Suprapubic skin (tissue), 4 donors: ENCODE data around the gene TEX51.

Source experiments
- POLR2A ChIP-seq, 2 donors: fragments of 450-650 bp; IDR thresholded peaks; one replicate each; pipeline ENCODE4 v1.6.1; 2017; ENCODE audit warnings: antibody characterized with exemption in 2 of 2, mild to moderate bottlenecking in 2 of 2, moderate library complexity in 2 of 2
- POLR2AphosphoS5 ChIP-seq, 3 donors: sonication (generic); formaldehyde crosslinking; IDR thresholded peaks; one replicate each; pipeline ENCODE4 v1.6.1; 2017; ENCODE audit warnings: antibody characterized with exemption in 3 of 3
- TF ChIP-seq, protein P1 (sequence below), 2 donors: fragments of 200-600 bp in 1 of 2; fragments of 450-650 bp in 1 of 2; sonication (generic) in 1 of 2; IDR thresholded peaks; one replicate each; pipeline ENCODE4 v1.5.1; 2016 to 2019; ENCODE audit warnings: antibody characterized with exemption in 2 of 2, mild to moderate bottlenecking in 1 of 2, moderate library complexity in 1 of 2

- TF ChIP-seq, protein P1, sequence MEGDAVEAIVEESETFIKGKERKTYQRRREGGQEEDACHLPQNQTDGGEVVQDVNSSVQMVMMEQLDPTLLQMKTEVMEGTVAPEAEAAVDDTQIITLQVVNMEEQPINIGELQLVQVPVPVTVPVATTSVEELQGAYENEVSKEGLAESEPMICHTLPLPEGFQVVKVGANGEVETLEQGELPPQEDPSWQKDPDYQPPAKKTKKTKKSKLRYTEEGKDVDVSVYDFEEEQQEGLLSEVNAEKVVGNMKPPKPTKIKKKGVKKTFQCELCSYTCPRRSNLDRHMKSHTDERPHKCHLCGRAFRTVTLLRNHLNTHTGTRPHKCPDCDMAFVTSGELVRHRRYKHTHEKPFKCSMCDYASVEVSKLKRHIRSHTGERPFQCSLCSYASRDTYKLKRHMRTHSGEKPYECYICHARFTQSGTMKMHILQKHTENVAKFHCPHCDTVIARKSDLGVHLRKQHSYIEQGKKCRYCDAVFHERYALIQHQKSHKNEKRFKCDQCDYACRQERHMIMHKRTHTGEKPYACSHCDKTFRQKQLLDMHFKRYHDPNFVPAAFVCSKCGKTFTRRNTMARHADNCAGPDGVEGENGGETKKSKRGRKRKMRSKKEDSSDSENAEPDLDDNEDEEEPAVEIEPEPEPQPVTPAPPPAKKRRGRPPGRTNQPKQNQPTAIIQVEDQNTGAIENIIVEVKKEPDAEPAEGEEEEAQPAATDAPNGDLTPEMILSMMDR (IDR thresholded peaks at IDR 0.05), result no peak
- TF ChIP-seq POLR2AphosphoS5 (IDR thresholded peaks at IDR 0.05) (no peak), POLR2A (IDR thresholded peaks at IDR 0.05) (no peak)
Observed at GRCh38 chr2:126858991-126859390, 39.7 kb upstream of the TEX51 start.
